T-helper 1 cell (primary cell): Measurements from ENCODE around the gene HK1.
A peak's percentile ranks its signal among the peaks of the same experiment; 100 is the strongest.
"Not testable (repeated sequence)": the region's sequence is repeated elsewhere in the genome, so short reads cannot be mapped to it uniquely, and the experiment has no call there.

Experiments
- DNase-seq, 5 donors: peaks; one replicate each; pipeline ENCODE4 v3.0.0-alpha.2; 2012 to 2020

Gene HK1

GRCh38 chr10:69312528-69312927 is 34.2 kb downstream of the HK1 start:
- no peak for DNase-seq

- DNase-seq = no peak
These were observed 36.8 kb downstream of the HK1 start for GRCh38 chr10:69315100-69315542.

GRCh38 chr10:69315610-69316312 is 37.5 kb downstream of the HK1 start:
- DNase-seq = no peak

- DNase-seq = no peak
These were observed 38.2 kb downstream of the HK1 start for GRCh38 chr10:69316313-69317059.

- DNase-seq = peak in 1 of 5 donors; percentile 66
These were observed 38.9 kb downstream of the HK1 start for GRCh38 chr10:69317175-69317604.

- DNase-seq = no peak
These were observed 39.4 kb downstream of the HK1 start for GRCh38 chr10:69317626-69318105.

GRCh38 chr10:69318106-69318866 is 40.0 kb downstream of the HK1 start:
- peak; percentile 84 to 93 (median 86) for DNase-seq

- DNase-seq = peak; percentile 59 to 82 (median 71)
These were observed 40.8 kb downstream of the HK1 start for GRCh38 chr10:69318867-69319727.

GRCh38 chr10:69319841-69320316 is 41.6 kb downstream of the HK1 start:
- no peak for DNase-seq

- DNase-seq = no peak
These were observed 42.2 kb downstream of the HK1 start for GRCh38 chr10:69320521-69320920.

GRCh38 chr10:69321039-69321715 is 42.9 kb downstream of the HK1 start:
- DNase-seq = no peak

- no peak for DNase-seq
These were observed 43.6 kb downstream of the HK1 start for GRCh38 chr10:69321865-69322264.

- not testable (repeated sequence) for DNase-seq
These were observed 44.0 kb downstream of the HK1 start for GRCh38 chr10:69322346-69322745.

GRCh38 chr10:69323622-69324021 is 45.3 kb downstream of the HK1 start:
- DNase-seq = no peak

- no peak for DNase-seq
These were observed 46.3 kb downstream of the HK1 start for GRCh38 chr10:69324583-69324982.

- DNase-seq = not testable (repeated sequence)
These were observed 47.6 kb downstream of the HK1 start for GRCh38 chr10:69325637-69326523.

GRCh38 chr10:69326692-69327091 is 48.4 kb downstream of the HK1 start:
- no peak for DNase-seq

GRCh38 chr10:69327463-69328379 is 49.4 kb downstream of the HK1 start:
- DNase-seq = peak in 2 of 5 donors; percentile 21 to 25

GRCh38 chr10:69328380-69328735 is 50.1 kb downstream of the HK1 start:
- no peak for DNase-seq
